T follicular helper cell (primary cell): ENCODE measurements around the gene DOCK10.

Experiments
- DNase-seq: peaks from one replicate; pipeline ENCODE4 v3.0.0-alpha.2; 2020; ENCODE audit warnings: low read depth

DOCK10 gene

DNA sequence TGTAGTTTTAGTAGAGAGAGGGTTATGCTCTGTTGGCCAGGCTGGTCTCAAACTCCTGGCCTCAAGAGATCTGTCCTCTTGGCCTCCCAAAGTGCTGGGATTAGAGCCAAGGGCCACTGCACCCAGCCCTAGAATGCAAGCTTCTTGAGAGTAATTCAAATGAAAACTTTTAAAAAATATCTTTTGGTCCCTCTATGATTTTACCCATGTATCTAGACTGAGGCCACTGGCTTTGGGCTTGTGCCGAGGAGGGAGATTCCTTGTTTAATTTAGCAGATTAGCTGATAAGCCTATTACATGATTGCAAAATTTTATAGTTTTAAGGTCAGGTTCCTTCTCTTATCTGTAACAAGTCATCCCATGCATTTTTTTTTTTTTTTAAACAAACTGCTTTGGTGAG, 266.6 kb downstream of the DOCK10 start:
- DNase-seq: no peak

DNA sequence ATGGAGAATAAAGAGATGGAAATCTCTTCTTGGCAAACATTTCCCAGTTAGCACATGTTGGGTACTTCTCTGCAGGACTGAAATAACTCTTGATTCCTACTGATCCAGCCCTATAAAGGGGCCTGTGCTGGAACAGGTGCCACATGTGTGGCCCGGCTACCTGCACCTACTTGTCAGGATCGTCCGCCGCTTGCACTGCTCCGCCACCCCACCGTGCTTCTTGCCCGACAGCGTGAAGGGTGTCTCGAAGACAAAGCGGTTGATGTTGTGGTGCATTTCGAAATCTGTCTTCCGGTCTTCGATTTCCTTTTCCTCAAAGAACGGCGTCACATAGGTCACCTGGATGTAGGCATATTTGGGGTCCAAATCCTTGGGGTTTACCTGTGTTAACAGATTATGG, 267.5 kb downstream of the DOCK10 start:
- DNase-seq: no peak

- no peak for DNase-seq
These were observed 269.8 kb downstream of the DOCK10 start for GRCh38 chr2:224772494-224772893.

GRCh38 chr2:224769489-224769888, 272.8 kb downstream of the DOCK10 start:
- DNase-seq: no peak

- no peak for DNase-seq
These were observed 277.6 kb downstream of the DOCK10 start for GRCh38 chr2:224764565-224765236.

DNA sequence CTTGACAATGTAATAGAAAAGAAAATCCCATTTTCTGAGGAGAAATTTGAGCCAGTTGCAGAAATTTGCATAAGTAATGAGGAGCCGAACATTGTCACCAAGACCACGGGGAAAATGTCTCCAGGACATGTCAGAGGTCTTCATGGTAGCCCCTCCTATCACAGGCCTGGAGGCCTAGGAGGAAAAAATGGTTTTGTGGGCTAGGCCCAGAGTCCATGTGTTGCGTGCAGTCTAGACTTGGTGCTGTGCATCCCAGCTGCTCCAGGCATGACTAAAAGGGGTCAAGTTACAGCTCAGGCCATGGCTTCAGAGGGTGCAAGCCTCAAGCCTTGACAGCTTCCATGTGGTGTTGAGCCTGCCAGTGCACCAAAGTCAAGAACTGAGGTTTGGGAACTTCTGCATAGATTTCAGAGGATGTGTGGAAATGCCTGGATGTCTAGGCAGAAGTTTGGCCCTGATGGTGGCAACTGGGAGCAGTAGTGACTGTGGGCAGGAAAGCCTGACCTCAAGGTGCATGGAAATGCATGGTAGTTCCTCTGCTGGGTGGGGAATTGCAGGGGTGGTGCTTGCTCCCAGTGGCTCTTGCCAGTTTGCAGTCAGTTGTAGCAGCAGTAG, 284.2 kb downstream of the DOCK10 start:
- DNase-seq: no peak

- DNase-seq: no peak
These were observed 288.3 kb downstream of the DOCK10 start for GRCh38 chr2:224753743-224754540.

DNA sequence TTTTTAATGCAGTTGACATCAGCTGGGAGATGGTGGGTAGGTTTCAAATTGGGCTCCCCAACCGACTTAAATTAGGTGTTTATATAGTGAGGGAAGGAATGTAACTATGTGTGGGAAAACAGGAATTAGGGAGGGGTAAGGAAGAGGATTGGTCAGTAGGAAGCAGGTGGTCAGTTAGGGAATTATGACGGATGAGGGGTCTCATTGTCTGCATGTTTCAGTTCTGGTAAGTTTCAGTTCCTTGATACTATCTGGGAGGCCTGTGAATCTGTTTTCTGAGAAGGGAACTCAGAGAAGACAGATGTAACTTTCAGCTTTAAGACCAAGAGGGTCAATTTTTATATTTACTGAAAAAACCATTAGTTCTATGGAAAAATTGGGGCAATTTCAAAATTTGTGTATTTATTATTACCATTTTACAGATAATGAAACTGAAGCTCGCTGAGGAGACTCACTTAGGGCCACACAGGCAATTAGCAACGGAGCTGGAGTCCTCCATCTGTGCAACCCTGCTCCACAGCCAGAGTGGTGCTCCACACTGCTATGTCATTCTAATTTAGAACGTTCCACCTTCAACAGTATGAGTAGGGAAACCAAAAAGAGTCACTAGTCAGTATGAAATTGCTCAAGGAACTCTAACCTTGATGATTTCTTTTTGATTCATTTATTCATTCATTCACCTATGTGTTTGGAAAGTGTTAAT, 290.1 kb downstream of the DOCK10 start:
- no peak for DNase-seq

DNA sequence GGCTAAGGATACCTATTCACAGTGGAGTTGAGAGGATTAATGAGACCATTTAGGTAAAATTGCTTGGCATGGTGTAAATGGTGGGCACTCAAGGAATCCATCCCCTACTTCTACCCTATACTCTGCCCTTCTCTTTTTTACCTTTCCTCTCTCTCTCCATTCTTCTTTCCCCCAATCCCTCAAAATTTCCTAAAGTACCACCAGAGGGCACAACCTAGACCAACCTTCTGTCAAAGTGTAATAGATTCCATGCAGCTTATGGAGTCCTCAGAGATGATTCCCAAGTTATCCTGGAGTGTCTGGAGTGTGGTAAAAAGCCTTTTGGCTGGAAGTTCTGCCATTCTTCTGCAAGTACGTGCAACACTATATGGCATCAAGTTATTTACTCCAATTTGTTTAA, 293.1 kb downstream of the DOCK10 start:
- DNase-seq: no peak

DNA sequence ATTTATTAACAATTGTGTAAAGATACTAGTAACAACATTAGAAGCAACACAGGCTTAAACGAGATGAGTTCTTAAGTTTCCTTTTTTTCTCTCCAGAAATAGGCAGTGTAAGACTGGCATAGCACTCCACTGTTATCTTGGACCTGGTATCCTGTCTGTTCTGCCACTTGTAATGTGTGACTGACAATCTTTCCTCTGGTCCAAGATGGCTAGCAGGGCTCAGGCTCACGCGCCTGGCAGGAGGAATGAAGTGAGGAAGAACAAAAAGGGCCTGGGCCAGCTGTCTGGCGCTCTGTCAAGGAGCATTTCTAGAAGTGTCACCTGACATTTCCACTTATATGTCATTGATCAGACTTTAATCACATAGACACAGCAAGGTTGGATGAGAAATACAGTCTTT, 294.5 kb downstream of the DOCK10 start:
- no peak for DNase-seq

DNA sequence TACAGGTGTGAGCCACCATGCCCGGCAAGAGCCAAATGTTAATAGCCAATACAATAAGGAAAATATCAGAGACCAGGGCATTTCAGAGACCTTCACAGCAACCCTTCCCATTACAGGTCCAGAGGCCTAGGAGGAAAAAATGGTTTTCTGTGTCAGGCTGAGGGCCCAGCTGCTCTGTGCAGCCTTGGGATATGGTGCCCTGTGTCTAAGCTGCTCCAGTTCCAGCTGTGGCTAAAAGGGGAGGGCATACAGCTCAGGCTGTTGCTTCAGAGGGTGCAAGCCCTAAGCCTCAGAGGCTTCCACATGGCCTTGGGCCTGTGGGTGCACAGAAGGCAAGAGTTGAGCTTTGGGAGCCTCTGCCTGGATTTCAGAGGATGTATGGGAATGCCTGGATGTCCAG, 306.0 kb downstream of the DOCK10 start:
- DNase-seq: no peak

DNA sequence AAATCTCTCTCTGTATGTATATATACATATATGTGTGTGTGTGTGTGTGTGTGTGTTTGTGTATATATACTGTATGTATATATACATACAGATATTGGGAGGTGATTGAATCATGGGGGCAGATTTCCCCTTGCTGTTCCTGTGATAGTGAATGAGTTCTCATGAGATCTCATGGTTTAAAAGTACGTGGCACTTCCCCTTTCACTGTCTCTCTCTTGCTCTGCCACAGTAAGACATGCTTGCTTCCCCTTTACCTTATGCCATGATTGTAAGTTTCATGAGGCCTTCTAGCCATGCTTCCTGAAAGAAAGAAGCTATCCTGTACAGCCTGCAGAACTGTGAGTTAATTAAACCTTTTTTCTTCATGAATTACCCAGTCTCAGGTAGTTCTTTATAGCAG, 307.3 kb downstream of the DOCK10 start:
- no peak for DNase-seq

- no peak for DNase-seq
These were observed 310.6 kb downstream of the DOCK10 start for GRCh38 chr2:224731665-224732064.

- no peak for DNase-seq
These were observed 312.8 kb downstream of the DOCK10 start for GRCh38 chr2:224729435-224729834.

- DNase-seq: no peak
These were observed 317.9 kb downstream of the DOCK10 start for GRCh38 chr2:224724331-224724730.

DNA sequence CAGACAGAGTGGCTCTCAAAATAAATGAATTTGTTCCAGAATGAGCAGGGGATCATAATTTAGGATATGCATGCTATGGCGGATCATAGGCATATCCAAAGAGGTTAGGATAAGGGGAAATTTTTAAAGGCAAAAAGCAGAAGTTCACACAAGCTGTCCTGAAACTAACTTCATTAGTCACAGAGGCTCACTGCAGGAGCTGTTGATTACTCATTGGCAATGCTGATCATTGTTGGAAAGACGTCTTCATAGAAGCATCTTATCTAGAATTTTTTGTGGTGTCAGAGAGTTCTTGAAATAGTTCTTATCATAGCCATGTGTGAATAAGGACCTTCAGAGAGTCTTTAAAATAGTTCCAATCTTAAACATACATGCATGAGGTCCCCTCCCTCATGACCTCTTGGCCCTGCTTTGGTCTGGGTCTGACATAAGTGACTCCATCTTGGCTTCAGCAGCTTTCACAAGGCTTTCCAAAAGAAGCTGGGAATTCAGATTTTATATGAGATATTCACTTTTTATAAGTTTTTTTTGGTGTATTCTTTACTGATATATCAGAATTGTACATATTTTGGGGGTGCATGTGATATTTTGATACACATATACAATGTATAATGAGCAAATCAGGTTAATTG, 318.6 kb downstream of the DOCK10 start:
- no peak for DNase-seq

DNA sequence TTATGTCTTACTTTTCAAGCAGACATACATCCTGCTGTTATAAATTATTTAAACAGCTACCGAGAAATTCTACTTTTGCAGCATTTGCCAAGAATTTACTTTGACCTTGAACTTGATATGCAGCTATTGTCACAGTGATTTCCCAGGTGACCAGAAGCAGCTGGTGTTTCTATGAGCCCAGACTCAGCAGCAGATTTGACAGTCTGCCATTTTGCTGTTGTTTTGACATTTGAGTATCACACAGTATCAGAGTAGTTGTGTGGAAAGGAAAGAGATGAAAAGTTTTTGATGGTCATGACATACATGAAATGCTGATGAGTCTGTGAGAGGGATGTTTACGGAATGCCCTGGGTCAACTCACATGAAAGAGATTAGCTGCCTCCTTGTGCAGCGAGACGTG, 319.5 kb downstream of the DOCK10 start:
- DNase-seq: no peak

GRCh38 chr2:224722250-224722649, 320.0 kb downstream of the DOCK10 start:
- DNase-seq: no peak

GRCh38 chr2:224716921-224717320, 325.3 kb downstream of the DOCK10 start:
- no peak for DNase-seq

DNA sequence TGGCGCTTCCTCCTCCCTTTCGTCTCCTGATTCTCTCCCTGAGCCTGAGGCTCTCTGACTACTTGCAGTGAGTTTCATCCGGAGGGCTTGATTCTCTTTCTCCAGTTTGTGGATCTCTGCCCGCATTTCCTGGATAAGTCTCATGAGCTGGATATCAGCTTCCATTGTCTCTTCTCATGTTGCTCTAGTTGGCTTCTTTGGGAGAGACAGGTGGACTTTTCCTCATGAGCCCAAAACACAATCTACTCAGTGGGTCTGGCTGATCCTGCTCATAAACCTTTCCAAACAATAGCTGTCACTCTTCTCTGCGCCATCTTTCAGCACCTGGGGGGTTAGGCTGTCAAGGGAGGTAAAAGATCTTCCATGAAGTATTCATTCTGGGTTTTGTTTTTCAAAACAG, 326.1 kb downstream of the DOCK10 start, which contains the start of gene CCDC195:
Gene CCDC195, minus strand, starts transcription at position 165 of the 400 bp plus-strand sequence. Its CDS starts 0 bp downstream, at position 165.
- DNase-seq: no peak
